CD4-positive, alpha-beta T cell treated with Interleukin-15 for 1 hour (primary cell): ENCODE data around the gene HDX.
"Not testable (repeated sequence)": the region's sequence is repeated elsewhere in the genome, so short reads cannot be mapped to it uniquely, and the experiment has no call there.

ENCODE experiments used
- DNase-seq: peaks from one replicate; pipeline ENCODE4 v3.0.0-alpha.2; 2020

HDX gene

GRCh38 chrX:84501798-84502628 lies at the start of gene HDX:
HDX (minus strand) TSS chrX:84502453; CDS start chrX:84475397, 27,056 bp downstream.
- peak; percentile 73 for DNase-seq

GRCh38 chrX:84541315-84541714 lies 39.1 kb upstream of the HDX start:
- not testable (repeated sequence) for DNase-seq

GRCh38 chrX:84537627-84538026 lies 35.4 kb upstream of the HDX start:
- not testable (repeated sequence) for DNase-seq

GRCh38 chrX:84488426-84488825 lies 13.8 kb downstream of the HDX start:
- DNase-seq, result no peak

GRCh38 chrX:84487365-84488353 lies 14.6 kb downstream of the HDX start:
- DNase-seq, result no peak

- no peak for DNase-seq
Observed at GRCh38 chrX:84479086-84479485, 23.2 kb downstream of the HDX start.

- no peak for DNase-seq
Observed at GRCh38 chrX:84477114-84477513, 25.1 kb downstream of the HDX start.

GRCh38 chrX:84475596-84475995 lies 26.7 kb downstream of the HDX start:
- no peak for DNase-seq

GRCh38 chrX:84475101-84475500 lies 27.2 kb downstream of the HDX start:
- DNase-seq, result no peak

- no peak for DNase-seq
Observed at GRCh38 chrX:84469226-84469625, 33.0 kb downstream of the HDX start.

- DNase-seq, result no peak
Observed at GRCh38 chrX:84467898-84468297, 34.4 kb downstream of the HDX start.

- no peak for DNase-seq
Observed at GRCh38 chrX:84453351-84454246, 48.7 kb downstream of the HDX start.

- no peak for DNase-seq
Observed at GRCh38 chrX:84441143-84441542, 61.1 kb downstream of the HDX start.

GRCh38 chrX:84415140-84415539 lies 87.1 kb downstream of the HDX start:
- no peak for DNase-seq

- DNase-seq, result no peak
Observed at GRCh38 chrX:84363663-84364062, 138.6 kb downstream of the HDX start.

GRCh38 chrX:84363051-84363450 lies 139.2 kb downstream of the HDX start:
- no peak for DNase-seq

GRCh38 chrX:84362184-84362838 lies 139.9 kb downstream of the HDX start:
- DNase-seq, result no peak

GRCh38 chrX:84358271-84358670 lies 144.0 kb downstream of the HDX start:
- DNase-seq, result no peak

GRCh38 chrX:84357296-84357695 lies 145.0 kb downstream of the HDX start:
- DNase-seq, result no peak

GRCh38 chrX:84340968-84341367 lies 161.3 kb downstream of the HDX start:
- DNase-seq, result no peak

GRCh38 chrX:84339507-84340364 lies 162.5 kb downstream of the HDX start:
- DNase-seq, result no peak
